K562 (cell line): ENCODE measurements around the gene MDC1. TPM values are rescaled to one million over a fixed set of nuclear protein-coding genes. Genes with fewer than 3 reads are reported as not detected.
A peak's percentile ranks its signal among the peaks of the same experiment; 100 is the strongest.

Experiments
- ATF1 ChIP-seq, 2 experiments: fragments of 450-650 bp in 1 of 2; IDR thresholded peaks; 2 replicates each; pipeline ENCODE4 v1.6.1; 2016; ENCODE audit warnings: missing compliant biosample characterization in 1 of 2, missing genetic modification characterization in 1 of 2
- E2F5 ChIP-seq: sonication (generic); formaldehyde crosslinking; IDR thresholded peaks from 2 replicates; pipeline ENCODE4 v1.8.0; 2022; ENCODE audit warnings: mild to moderate bottlenecking, missing genetic modification reagents
- KLF16 ChIP-seq: IDR thresholded peaks from 2 replicates; pipeline ENCODE4 v1.6.1; 2016; ENCODE audit warnings: antibody characterized with exemption
- SMC3 ChIP-seq: conservative IDR thresholded peaks from 2 replicates; pipeline ENCODE4 v1.6.1; 2011; ENCODE audit warnings: low read depth, low read length, improper control_type of control experiment; ENCODE audit not compliant: insufficient read depth
- TARDBP ChIP-seq: fragments of 450-650 bp; IDR thresholded peaks from 2 replicates; pipeline ENCODE4 v1.6.1; 2016
- ZNF197 ChIP-seq: fragments of 200-800 bp; sonication (Bioruptor generic); IDR thresholded peaks from 2 replicates; pipeline ENCODE4 v1.6.1; 2016; ENCODE audit warnings: low read depth, missing genetic modification characterization, missing compliant biosample characterization
- ZNF217 ChIP-seq: sonication (generic); formaldehyde crosslinking; IDR thresholded peaks from 2 replicates; pipeline ENCODE4 v1.8.0; 2022; ENCODE audit warnings: mild to moderate bottlenecking, missing genetic modification reagents
- polyA plus RNA-seq, 8 experiments: library from polyadenylated mRNA; depleted of rRNA in 4 of 8; stranded (reverse) in 5 of 8; unstranded in 3 of 8; fragments of >200 nt; fragmentation: Nextera tagmentation in 2 of 8; fragmentation: Illumina TruSeq in 1 of 8; extraction: Ambion mirVana in 2 of 8; extraction: Trizol in 1 of 8; gene quantifications; 2 replicates each; pipeline versions ENCODE4 v1.2.1 to v1.2.3, GENCODE V29; 2011 to 2014; ENCODE audit warnings: inconsistent platforms in 1 of 8, missing spikeins in 1 of 8
- total RNA-seq, 7 experiments: library from RNA; depleted of rRNA in 6 of 7; stranded (reverse); fragments of >200 nt in 6 of 7; fragmentation: Illumina TruSeq in 2 of 7; extraction: Trizol in 2 of 7; gene quantifications; 2 replicates each; pipeline versions ENCODE4 v1.2.1 to v1.2.3, GENCODE V29; 2011 to 2021; ENCODE audit warnings: low replicate concordance in 1 of 7
- TF ChIP-seq, protein P1 (sequence below): fragments of 450-650 bp; IDR thresholded peaks from 2 replicates; pipeline ENCODE4 v1.6.1; 2016; ENCODE audit warnings: low read depth
- TF ChIP-seq, protein P2 (sequence below): fragments of 450-650 bp; IDR thresholded peaks from one replicate; pipeline ENCODE4 v1.6.1; 2018; ENCODE audit warnings: mild to moderate bottlenecking, moderate library complexity; ENCODE audit not compliant: partially characterized antibody

Gene MDC1
- total and polyA plus RNA-seq, 9 of the 15 experiments (the other 6 are each of a cell fraction or from before 2014, with no cell fraction given): 8.2 to 114 (median 20.0) TPM

DNA sequence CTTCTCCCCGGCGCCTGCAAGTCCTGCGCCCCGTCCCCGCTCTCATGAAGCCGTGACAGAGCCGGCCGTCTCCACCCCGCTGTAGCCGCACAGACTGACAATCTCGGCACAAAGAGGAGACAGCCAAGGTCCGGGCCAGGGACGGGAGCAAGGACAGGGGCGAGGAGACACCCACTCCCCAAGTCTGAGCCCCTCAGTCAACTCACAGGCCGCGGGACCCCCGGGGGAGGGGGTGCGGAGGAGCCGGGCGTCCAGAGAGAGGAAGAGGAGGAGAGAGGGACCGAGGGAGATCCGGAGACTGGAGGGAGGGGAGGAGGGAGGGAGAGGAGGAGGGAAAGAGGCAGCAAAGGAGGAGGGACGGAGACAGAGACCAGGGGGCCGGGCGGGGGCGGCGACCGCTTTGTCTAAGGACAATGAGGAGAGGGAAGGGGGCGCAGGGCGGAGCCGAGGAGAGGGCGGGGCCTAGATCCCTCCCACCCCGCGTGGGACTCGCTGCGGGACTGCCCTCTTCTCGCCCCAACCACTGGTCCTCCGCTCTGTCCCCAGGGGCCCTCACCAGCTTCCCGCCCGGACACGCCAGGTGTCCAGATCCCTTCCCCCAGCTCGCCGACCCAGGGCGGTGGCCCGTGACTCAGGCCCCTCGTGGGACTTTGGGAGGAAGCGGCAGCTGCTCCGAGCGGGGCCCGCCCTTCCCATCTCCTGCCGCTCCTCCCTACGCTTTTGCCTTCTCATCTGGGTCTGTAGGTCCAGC is 30.0 kb downstream of the MDC1 start (continued):
- TF ChIP-seq, protein P1, sequence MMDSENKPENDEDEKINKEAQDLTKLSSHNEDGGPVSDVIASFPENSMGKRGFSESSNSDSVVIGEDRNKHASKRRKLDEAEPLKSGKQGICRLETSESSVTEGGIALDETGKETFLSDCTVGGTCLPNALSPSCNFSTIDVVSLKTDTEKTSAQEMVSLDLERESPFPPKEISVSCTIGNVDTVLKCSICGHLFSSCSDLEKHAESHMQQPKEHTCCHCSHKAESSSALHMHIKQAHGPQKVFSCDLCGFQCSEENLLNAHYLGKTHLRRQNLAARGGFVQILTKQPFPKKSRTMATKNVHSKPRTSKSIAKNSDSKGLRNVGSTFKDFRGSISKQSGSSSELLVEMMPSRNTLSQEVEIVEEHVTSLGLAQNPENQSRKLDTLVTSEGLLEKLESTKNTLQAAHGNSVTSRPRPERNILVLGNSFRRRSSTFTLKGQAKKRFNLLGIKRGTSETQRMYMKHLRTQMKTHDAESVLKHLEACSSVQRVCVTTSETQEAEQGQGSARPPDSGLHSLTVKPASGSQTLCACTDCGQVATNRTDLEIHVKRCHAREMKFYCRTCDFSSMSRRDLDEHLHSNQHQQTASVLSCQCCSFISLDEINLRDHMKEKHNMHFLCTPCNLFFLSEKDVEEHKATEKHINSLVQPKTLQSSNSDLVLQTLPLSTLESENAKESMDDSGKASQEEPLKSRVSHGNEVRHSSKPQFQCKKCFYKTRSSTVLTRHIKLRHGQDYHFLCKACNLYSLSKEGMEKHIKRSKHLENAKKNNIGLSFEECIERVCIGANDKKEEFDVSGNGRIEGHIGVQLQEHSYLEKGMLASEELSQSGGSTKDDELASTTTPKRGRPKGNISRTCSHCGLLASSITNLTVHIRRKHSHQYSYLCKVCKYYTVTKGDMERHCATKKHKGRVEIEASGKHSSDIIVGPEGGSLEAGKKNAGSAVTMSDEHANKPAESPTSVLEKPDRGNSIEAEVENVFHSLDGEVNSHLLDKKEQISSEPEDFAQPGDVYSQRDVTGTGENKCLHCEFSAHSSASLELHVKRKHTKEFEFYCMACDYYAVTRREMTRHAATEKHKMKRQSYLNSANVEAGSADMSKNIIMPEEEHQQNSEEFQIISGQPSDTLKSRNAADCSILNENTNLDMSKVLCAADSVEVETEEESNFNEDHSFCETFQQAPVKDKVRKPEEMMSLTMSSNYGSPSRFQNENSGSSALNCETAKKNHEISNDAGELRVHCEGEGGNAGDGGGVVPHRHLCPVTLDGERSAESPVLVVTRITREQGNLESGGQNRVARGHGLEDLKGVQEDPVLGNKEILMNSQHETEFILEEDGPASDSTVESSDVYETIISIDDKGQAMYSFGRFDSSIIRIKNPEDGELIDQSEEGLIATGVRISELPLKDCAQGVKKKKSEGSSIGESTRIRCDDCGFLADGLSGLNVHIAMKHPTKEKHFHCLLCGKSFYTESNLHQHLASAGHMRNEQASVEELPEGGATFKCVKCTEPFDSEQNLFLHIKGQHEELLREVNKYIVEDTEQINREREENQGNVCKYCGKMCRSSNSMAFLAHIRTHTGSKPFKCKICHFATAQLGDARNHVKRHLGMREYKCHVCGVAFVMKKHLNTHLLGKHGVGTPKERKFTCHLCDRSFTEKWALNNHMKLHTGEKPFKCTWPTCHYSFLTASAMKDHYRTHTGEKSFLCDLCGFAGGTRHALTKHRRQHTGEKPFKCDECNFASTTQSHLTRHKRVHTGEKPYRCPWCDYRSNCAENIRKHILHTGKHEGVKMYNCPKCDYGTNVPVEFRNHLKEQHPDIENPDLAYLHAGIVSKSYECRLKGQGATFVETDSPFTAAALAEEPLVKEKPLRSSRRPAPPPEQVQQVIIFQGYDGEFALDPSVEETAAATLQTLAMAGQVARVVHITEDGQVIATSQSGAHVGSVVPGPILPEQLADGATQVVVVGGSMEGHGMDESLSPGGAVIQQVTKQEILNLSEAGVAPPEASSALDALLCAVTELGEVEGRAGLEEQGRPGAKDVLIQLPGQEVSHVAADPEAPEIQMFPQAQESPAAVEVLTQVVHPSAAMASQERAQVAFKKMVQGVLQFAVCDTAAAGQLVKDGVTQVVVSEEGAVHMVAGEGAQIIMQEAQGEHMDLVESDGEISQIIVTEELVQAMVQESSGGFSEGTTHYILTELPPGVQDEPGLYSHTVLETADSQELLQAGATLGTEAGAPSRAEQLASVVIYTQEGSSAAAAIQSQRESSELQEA: no peak
- TF ChIP-seq ZNF217 (CRISPR knock-in tag) (no peak), SMC3 (no peak), KLF16 (0 out of 2 replicates have a peak, but pooled peaks have one; percentile 63), E2F5 (CRISPR knock-in tag) (no peak), TARDBP (peak; percentile 96), ATF1 (CRISPR knock-in tag; IDR thresholded peaks at IDR 0.05) (no peak), ATF1 (tag; IDR thresholded peaks at IDR 0.05) (peak; percentile 55), ZNF197 (CRISPR knock-in tag) (no peak)
- TF ChIP-seq, protein P2, sequence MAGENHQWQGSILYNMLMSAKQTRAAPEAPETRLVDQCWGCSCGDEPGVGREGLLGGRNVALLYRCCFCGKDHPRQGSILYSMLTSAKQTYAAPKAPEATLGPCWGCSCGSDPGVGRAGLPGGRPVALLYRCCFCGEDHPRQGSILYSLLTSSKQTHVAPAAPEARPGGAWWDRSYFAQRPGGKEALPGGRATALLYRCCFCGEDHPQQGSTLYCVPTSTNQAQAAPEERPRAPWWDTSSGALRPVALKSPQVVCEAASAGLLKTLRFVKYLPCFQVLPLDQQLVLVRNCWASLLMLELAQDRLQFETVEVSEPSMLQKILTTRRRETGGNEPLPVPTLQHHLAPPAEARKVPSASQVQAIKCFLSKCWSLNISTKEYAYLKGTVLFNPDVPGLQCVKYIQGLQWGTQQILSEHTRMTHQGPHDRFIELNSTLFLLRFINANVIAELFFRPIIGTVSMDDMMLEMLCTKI: no peak
